Astrocyte of the cerebellum (primary cell): ENCODE results near the gene CAMTA2.
A peak's percentile ranks its signal among the peaks of the same experiment; 100 is the strongest.

Experiments
- DNase-seq: peaks from one replicate; pipeline ENCODE4 v3.0.0-alpha.2; 2011; ENCODE audit warnings: low read depth
- H3K4me3 ChIP-seq: 2 replicates; pipeline ENCODE4 v1.5.1; 2011; ENCODE audit warnings: mild to moderate bottlenecking, low read depth, low read length, moderate library complexity
- in situ Hi-C: cut with HindIII; loops from 2 replicates; pipeline ENCODE4 v1.10.0; 2017; ENCODE audit warnings: low sequenced_read_pairs
- TF ChIP-seq, protein P1 (sequence below): IDR thresholded peaks from 2 replicates; pipeline ENCODE4 v1.5.1; 2012; ENCODE audit warnings: low read length, low read depth, moderate library complexity, mild to moderate bottlenecking; ENCODE audit errors: missing control alignments

CAMTA2 gene

DNA sequence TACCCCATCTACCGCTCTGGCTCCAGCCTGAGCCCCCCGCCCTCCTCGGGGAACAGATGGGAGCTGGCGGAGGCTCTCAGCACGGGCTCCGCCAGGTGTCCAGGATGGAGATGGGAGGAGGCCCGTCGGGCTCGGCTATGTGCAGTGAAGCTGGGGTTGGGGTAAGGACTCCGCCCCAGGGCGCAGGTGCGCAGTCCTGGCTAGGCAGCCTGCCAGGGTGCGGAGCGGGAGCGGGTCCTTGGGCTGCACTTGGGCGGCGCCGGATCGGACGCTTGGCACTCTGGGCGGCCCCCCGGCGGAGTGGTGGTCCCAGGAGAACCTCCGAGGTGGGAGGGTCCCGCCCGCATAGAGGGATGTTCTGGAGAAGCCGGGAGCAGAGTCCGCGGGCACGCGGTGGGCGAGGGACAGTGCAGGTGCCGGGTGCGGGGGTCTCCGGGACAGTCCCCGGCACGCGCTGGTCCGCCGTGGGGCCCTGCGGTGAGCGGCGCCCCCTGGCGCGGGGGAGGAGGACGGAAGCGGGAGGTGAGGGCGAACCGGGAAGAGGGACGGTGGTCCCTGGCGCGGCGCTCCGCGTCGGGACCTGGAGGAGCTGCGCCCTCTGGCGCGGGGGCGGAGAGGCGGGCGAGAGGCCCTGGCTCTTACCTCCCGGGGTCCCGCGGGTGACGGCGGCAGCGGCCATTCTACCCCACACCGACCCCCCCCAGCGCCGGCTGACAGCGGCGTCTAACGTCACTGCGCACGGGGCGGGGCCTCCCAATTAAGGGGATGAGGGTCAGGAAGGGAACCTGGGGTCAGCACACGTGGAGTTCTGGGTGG, at the start of gene CAMTA2:
TSS of gene CAMTA2 (minus strand) at position 725 of the 816 bp plus-strand sequence. CDS start 1,453 bp downstream, outside the sequence.
- H3K4me3 ChIP-seq: peak within 1 kb of the TSS; percentile 86
- in situ Hi-C loops: no loop called here
- no peak for DNase-seq
- TF ChIP-seq, protein P1, sequence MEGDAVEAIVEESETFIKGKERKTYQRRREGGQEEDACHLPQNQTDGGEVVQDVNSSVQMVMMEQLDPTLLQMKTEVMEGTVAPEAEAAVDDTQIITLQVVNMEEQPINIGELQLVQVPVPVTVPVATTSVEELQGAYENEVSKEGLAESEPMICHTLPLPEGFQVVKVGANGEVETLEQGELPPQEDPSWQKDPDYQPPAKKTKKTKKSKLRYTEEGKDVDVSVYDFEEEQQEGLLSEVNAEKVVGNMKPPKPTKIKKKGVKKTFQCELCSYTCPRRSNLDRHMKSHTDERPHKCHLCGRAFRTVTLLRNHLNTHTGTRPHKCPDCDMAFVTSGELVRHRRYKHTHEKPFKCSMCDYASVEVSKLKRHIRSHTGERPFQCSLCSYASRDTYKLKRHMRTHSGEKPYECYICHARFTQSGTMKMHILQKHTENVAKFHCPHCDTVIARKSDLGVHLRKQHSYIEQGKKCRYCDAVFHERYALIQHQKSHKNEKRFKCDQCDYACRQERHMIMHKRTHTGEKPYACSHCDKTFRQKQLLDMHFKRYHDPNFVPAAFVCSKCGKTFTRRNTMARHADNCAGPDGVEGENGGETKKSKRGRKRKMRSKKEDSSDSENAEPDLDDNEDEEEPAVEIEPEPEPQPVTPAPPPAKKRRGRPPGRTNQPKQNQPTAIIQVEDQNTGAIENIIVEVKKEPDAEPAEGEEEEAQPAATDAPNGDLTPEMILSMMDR: peak; percentile 54

DNA sequence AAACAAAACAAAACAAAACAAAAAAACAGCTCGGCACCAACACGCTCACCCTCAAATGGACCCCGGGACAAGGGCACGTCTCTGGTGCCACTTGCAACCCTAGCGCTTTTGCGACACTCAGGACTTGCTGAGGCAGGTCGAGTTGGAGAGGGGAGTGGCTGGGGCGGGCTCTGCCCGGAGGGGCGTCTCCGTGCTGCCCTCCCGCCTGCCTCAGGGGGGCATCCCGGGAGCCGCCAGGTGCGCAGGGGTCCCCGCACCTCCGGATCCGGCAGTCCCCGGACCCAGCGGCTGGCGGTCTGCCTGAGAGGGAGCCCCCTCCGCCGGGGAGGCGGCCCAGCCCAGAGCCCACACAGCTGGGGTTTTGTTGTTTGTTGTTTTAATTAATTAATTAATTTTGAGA, 47.8 kb upstream of the CAMTA2 start, which contains the start of gene SLC52A1:
TSS of gene SLC52A1 (minus strand) at position 112 of the 400 bp plus-strand sequence. CDS start 820 bp downstream, outside the sequence.
- DNase-seq: no peak
- peak within 1 kb of the TSS; percentile 18 for H3K4me3 ChIP-seq
- in situ Hi-C loops: no loop called here
- TF ChIP-seq, protein P1: no peak

- TF ChIP-seq, protein P1: no peak
- in situ Hi-C loops: no loop called here
- no peak overlapping the region for H3K4me3 ChIP-seq
- no peak for DNase-seq
These were observed 47.2 kb upstream of the CAMTA2 start for GRCh38 chr17:5034651-5035050.

GRCh38 chr17:5034063-5034462, 46.6 kb upstream of the CAMTA2 start:
- TF ChIP-seq, protein P1: no peak
- no peak for DNase-seq
- no peak overlapping the region for H3K4me3 ChIP-seq
- in situ Hi-C loops: no loop called here

DNA sequence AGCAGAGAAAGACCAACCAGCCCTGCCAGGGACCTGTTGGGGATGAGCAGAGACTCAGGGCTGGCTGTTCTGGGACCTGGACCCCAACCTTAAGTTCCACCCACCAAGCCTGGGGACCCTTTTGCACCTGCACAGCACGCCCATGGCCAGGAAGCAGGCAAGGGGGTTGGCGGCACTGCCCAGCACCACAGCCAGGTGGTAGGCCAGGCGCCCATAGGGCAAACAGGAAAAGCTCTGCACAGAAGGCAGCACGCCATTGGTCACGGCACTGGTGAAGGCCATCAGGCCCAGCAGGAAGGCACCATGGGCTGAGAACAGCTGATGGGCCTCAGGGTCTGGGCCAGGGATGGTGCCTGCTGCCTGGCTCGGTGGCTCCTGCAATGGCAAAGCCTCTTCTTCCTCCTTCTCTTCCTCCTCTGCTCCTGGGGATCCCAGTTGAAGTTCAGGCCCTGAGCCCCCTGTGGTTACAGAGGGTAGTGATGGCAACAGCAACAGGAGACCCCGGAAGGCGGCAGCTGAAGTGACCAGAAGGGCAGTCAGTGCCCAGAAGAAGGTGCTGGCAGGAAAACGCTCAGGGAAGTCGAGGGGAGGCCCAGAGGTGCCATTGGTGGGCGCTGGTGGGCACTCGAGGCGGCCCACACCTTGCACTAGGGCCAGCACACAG, 46.0 kb upstream of the CAMTA2 start:
- H3K4me3 ChIP-seq: no peak overlapping the region
- TF ChIP-seq, protein P1: no peak
- DNase-seq: no peak
- in situ Hi-C loops: no loop called here

- no peak for DNase-seq
- in situ Hi-C loops: no loop called here
- no peak overlapping the region for H3K4me3 ChIP-seq
- TF ChIP-seq, protein P1: no peak
These were observed 45.4 kb upstream of the CAMTA2 start for GRCh38 chr17:5032865-5033264.
